ENCODE results near the gene CTIF. TPM values are rescaled to one million over a fixed set of nuclear protein-coding genes. Genes with fewer than 3 reads are reported as not detected.

The CTIF gene
- total and polyA plus RNA-seq, 2 experiments from 2014 or later = 8.6 to 14.4 TPM

GRCh38 chr18:48800876-48801727 lies 262.3 kb downstream of the CTIF start (continued):
- no peak for TF ChIP-seq STAT1 (IDR thresholded peaks at IDR 0.05; ENCODE audit: unreplicated experiment)
- TF ChIP-seq, protein P1, sequence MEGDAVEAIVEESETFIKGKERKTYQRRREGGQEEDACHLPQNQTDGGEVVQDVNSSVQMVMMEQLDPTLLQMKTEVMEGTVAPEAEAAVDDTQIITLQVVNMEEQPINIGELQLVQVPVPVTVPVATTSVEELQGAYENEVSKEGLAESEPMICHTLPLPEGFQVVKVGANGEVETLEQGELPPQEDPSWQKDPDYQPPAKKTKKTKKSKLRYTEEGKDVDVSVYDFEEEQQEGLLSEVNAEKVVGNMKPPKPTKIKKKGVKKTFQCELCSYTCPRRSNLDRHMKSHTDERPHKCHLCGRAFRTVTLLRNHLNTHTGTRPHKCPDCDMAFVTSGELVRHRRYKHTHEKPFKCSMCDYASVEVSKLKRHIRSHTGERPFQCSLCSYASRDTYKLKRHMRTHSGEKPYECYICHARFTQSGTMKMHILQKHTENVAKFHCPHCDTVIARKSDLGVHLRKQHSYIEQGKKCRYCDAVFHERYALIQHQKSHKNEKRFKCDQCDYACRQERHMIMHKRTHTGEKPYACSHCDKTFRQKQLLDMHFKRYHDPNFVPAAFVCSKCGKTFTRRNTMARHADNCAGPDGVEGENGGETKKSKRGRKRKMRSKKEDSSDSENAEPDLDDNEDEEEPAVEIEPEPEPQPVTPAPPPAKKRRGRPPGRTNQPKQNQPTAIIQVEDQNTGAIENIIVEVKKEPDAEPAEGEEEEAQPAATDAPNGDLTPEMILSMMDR (conservative IDR thresholded peaks at IDR 0.05; ENCODE audit: low read depth in 2 of 2) = no peak
- no peak for TF ChIP-seq EZH2phosphoT487 (IDR thresholded peaks at IDR 0.05; ENCODE audit: unreplicated experiment)
- no peak for TF ChIP-seq POLR2AphosphoS5 (IDR thresholded peaks at IDR 0.05; ENCODE audit: low read depth)
- no peak for TF ChIP-seq CREB1 (CRISPR knock-in tag; IDR thresholded peaks at IDR 0.05; ENCODE audit: low read depth)
- TF ChIP-seq, protein P2, sequence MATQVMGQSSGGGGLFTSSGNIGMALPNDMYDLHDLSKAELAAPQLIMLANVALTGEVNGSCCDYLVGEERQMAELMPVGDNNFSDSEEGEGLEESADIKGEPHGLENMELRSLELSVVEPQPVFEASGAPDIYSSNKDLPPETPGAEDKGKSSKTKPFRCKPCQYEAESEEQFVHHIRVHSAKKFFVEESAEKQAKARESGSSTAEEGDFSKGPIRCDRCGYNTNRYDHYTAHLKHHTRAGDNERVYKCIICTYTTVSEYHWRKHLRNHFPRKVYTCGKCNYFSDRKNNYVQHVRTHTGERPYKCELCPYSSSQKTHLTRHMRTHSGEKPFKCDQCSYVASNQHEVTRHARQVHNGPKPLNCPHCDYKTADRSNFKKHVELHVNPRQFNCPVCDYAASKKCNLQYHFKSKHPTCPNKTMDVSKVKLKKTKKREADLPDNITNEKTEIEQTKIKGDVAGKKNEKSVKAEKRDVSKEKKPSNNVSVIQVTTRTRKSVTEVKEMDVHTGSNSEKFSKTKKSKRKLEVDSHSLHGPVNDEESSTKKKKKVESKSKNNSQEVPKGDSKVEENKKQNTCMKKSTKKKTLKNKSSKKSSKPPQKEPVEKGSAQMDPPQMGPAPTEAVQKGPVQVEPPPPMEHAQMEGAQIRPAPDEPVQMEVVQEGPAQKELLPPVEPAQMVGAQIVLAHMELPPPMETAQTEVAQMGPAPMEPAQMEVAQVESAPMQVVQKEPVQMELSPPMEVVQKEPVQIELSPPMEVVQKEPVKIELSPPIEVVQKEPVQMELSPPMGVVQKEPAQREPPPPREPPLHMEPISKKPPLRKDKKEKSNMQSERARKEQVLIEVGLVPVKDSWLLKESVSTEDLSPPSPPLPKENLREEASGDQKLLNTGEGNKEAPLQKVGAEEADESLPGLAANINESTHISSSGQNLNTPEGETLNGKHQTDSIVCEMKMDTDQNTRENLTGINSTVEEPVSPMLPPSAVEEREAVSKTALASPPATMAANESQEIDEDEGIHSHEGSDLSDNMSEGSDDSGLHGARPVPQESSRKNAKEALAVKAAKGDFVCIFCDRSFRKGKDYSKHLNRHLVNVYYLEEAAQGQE (IDR thresholded peaks at IDR 0.05; ENCODE audit: unreplicated experiment) = no peak

DNA sequence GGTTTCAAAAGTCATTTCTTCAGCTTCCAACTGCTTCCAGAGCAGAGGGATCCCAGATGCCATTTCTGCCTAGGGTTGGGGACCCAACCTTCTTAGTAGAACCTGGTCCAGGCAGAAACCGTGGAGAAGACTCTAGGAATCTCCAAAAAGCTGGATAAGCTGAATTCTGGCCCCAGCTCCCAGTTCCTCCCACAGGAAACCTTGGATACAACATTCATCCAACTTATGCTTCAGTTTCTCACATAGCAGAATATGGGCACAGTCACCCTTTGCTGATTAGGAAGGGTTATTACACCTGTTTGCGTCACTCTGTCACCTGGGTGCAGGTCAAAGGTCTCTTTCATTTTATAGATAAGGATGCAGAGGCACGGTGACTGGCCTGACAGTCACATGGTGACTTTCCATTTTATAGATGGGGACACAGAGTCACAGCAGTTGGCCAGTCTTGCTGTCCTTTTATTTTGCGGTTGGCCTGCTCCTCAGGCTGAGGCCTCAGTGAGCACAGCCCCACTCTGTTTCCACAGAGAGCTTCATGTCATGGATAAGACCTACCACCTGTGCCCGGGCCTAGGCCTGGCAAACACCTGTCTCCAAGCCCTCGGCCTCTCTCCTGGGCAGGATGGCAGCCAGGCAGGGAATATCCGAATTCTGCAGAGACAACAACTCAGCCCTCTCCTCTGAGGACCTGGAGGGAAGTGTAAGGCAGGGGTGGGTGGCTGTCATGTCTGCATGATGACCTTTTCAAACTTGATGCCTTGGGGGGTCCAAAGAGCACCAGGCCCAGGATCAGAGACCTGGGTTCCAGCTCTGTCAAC lies 263.1 kb downstream of the CTIF start:
- H3K36me3 Mint-ChIP-seq (ENCODE audit: low read depth) = peaks cover 3% of the 10 kb centered on the region; the same call in 2 of the 3 replicates
- no peak overlapping the region for H3K4me3 Mint-ChIP-seq
- Histone ChIP-seq H3K9me2 (ENCODE audit: insufficient read depth) (no peaks in the 10 kb centered on the region), H3F3A (replicated peaks; ENCODE audit: low read depth) (no peaks in the 10 kb centered on the region), H3K4me1 (ENCODE audit: insufficient read depth) (no peaks in the 10 kb centered on the region), H3K4me2 (no peak overlapping the region), H3K79me2 (replicated peaks; ENCODE audit: insufficient read depth) (no peaks in the 10 kb centered on the region), H2AFZ (no peak overlapping the region), H3K4me3 (no peak overlapping the region), H3K27ac (ENCODE audit: low read depth) (no peak overlapping the region), H3K36me3 (ENCODE audit: insufficient read depth) (no peaks in the 10 kb centered on the region), H3K27me3 (ENCODE audit: insufficient read depth) (no peaks in the 10 kb centered on the region), H4K20me1 (replicated peaks; ENCODE audit: insufficient read depth) (no peaks in the 10 kb centered on the region; the same call in 1 of the 2 replicates)
- no peaks in the 10 kb centered on the region for H3K4me1 Mint-ChIP-seq
- DNase-seq (ENCODE audit: low spot score) (no peak), ATAC-seq (no peak)
- H3K9me3 Mint-ChIP-seq = no peaks in the 10 kb centered on the region
- H3K27me3 Mint-ChIP-seq (ENCODE audit: insufficient read depth, low read depth, poor library complexity) = peaks cover 4% of the 10 kb centered on the region
- no peak overlapping the region for H3K27ac Mint-ChIP-seq
- TF ChIP-seq, protein P1 (conservative IDR thresholded peaks at IDR 0.05; ENCODE audit: low read depth in 2 of 2) = no peak
- TF ChIP-seq STAT1 (IDR thresholded peaks at IDR 0.05; ENCODE audit: unreplicated experiment) (no peak), JUNB (IDR thresholded peaks at IDR 0.05; ENCODE audit: unreplicated experiment) (no peak), CREB1 (CRISPR knock-in tag; IDR thresholded peaks at IDR 0.05; ENCODE audit: low read depth) (no peak), NANOG (IDR thresholded peaks at IDR 0.05; ENCODE audit: borderline replicate concordance) (no peak), ZNF331 (CRISPR knock-in tag; IDR thresholded peaks at IDR 0.05; ENCODE audit: low read depth) (no peak), ZNF114 (CRISPR knock-in tag; IDR thresholded peaks at IDR 0.05) (no peak), EZH2phosphoT487 (IDR thresholded peaks at IDR 0.05; ENCODE audit: unreplicated experiment) (no peak)
- TF ChIP-seq, protein P2 (IDR thresholded peaks at IDR 0.05; ENCODE audit: unreplicated experiment) = no peak
